ENCODE results near the gene SLC9B2. TPM values are rescaled to one million over a fixed set of nuclear protein-coding genes. Genes with fewer than 3 reads are reported as not detected.

SLC9B2 gene
- total RNA-seq, 2 experiments from 2014 or later = 21.1 to 21.7 TPM

GRCh38 chr4:103097112-103097511 lies 20.6 kb upstream of the SLC9B2 start:
- H3K36me3 Mint-ChIP-seq (ENCODE audit: low read depth) = peaks cover 13% of the 10 kb centered on the region
- Histone ChIP-seq H3K4me3 (ENCODE audit: low read length) (no peak overlapping the region), H3K27ac (ENCODE audit: low read depth in 1 of 2, low read length in 2 of 2) (no peak overlapping the region), H3K4me1 (ENCODE audit: insufficient read depth, low read length) (peaks cover 14% of the 10 kb centered on the region), H3K36me3 (ENCODE audit: insufficient read depth, low read length) (peaks cover 5% of the 10 kb centered on the region), H3K9me3 (ENCODE audit: control insufficient read depth in 1 of 2, insufficient read depth in 1 of 2, low read length in 2 of 2) (no peaks in the 10 kb centered on the region), H3K27me3 (ENCODE audit: control insufficient read depth in 1 of 2, insufficient read depth in 2 of 2, low read length in 2 of 2) (no peaks in the 10 kb centered on the region)
- peaks cover 42% of the 10 kb centered on the region for H3K4me1 Mint-ChIP-seq (ENCODE audit: low read depth)
- H3K9me3 Mint-ChIP-seq = no peaks in the 10 kb centered on the region
- DNase-seq (no peak), ATAC-seq (ENCODE audit: poor library complexity) (no peak)
- ChIA-PET CTCF (interaction anchor here (0.7 kb wide), 1 partner anchor 51 kb away, joined by 5 read pairs; no protein-coding TSS in a partner anchor), POLR2A (no interaction called here)
- intact Hi-C loops (cut with DNase I, micrococcal nuclease) = loop anchor here (5.0 to 10.0 kb wide), 6 partner anchors 75 to 750 kb away; partner anchors contain the start of genes CISD2 (in 1 of the 2) and SLC39A8 (in 1 of the 2)
- no peak overlapping the region for H3K4me3 Mint-ChIP-seq
- H3K27ac Mint-ChIP-seq = no peak overlapping the region
- no peak for TF ChIP-seq CTCF (IDR thresholded peaks at IDR 0.05)
- H3K27me3 Mint-ChIP-seq = no peaks in the 10 kb centered on the region

GRCh38 chr4:103095080-103095479 lies 18.5 kb upstream of the SLC9B2 start:
- intact Hi-C loops (cut with DNase I, micrococcal nuclease) = loop anchor here (5.0 to 10.0 kb wide), 6 partner anchors 73 to 748 kb away; partner anchors contain the start of genes CISD2 (in 1 of the 2) and SLC39A8 (in 1 of the 2)
- no peak for DNase-seq
- Histone ChIP-seq H3K27ac (ENCODE audit: low read depth in 1 of 2, low read length in 2 of 2) (no peak overlapping the region), H3K36me3 (ENCODE audit: insufficient read depth, low read length) (peaks cover 14% of the 10 kb centered on the region), H3K4me1 (ENCODE audit: insufficient read depth, low read length) (peaks cover 14% of the 10 kb centered on the region), H3K4me3 (ENCODE audit: low read length) (no peak overlapping the region), H3K9me3 (ENCODE audit: control insufficient read depth in 1 of 2, insufficient read depth in 1 of 2, low read length in 2 of 2) (no peaks in the 10 kb centered on the region), H3K27me3 (ENCODE audit: control insufficient read depth in 1 of 2, insufficient read depth in 2 of 2, low read length in 2 of 2) (no peaks in the 10 kb centered on the region)
- H3K27ac Mint-ChIP-seq = no peak overlapping the region
- H3K9me3 Mint-ChIP-seq = no peaks in the 10 kb centered on the region
- H3K27me3 Mint-ChIP-seq = no peaks in the 10 kb centered on the region
- CTCF ChIA-PET = interaction anchor here (0.7 to 2.1 kb wide), 2 partner anchors 256 to 267 kb away, joined by 5 to 7 read pairs; no protein-coding TSS in a partner anchor
- no peak for ATAC-seq (ENCODE audit: poor library complexity)
- peaks cover 31% of the 10 kb centered on the region for H3K36me3 Mint-ChIP-seq (ENCODE audit: low read depth)
- TF ChIP-seq CTCF (IDR thresholded peaks at IDR 0.05) = no peak
- POLR2A ChIA-PET = interaction anchor here (1.1 kb wide), 1 partner anchor 45 kb away, joined by 3 read pairs; no protein-coding TSS in a partner anchor
- no peak overlapping the region for H3K4me3 Mint-ChIP-seq
- H3K4me1 Mint-ChIP-seq (ENCODE audit: low read depth) = peaks cover 46% of the 10 kb centered on the region

GRCh38 chr4:103092245-103092644 lies 15.7 kb upstream of the SLC9B2 start:
- Histone ChIP-seq H3K9me3 (ENCODE audit: control insufficient read depth in 1 of 2, insufficient read depth in 1 of 2, low read length in 2 of 2) (no peaks in the 10 kb centered on the region), H3K4me3 (ENCODE audit: low read length) (no peak overlapping the region), H3K36me3 (ENCODE audit: insufficient read depth, low read length) (peaks cover 31% of the 10 kb centered on the region), H3K4me1 (ENCODE audit: insufficient read depth, low read length) (no peaks in the 10 kb centered on the region), H3K27ac (ENCODE audit: low read depth in 1 of 2, low read length in 2 of 2) (no peak overlapping the region), H3K27me3 (ENCODE audit: control insufficient read depth in 1 of 2, insufficient read depth in 2 of 2, low read length in 2 of 2) (no peaks in the 10 kb centered on the region)
- no peak for ATAC-seq (ENCODE audit: poor library complexity)
- H3K27ac Mint-ChIP-seq = no peak overlapping the region
- H3K9me3 Mint-ChIP-seq = no peaks in the 10 kb centered on the region
- intact Hi-C loops (cut with DNase I, micrococcal nuclease) = loop anchor here in 1 of 2 experiments (5.0 to 10.0 kb wide), 3 partner anchors 227 to 645 kb away; partner anchors contain the start of gene CISD2
- peaks cover 57% of the 10 kb centered on the region for H3K36me3 Mint-ChIP-seq (ENCODE audit: low read depth)
- H3K4me3 Mint-ChIP-seq = no peak overlapping the region
- peak in 1 of 14 experiments; percentile 6 for DNase-seq
- TF ChIP-seq CTCF (IDR thresholded peaks at IDR 0.05) = no peak
- POLR2A ChIA-PET = interaction anchor here (2.5 kb wide), 1 partner anchor 15 kb away, joined by 9 read pairs; the partner anchor contains the start of gene SLC9B2
- CTCF ChIA-PET = interaction anchor here (0.9 to 3.9 kb wide), 7 partner anchors 8 to 49 kb away, joined by 3 to 14 read pairs (median 4); partner anchors contain the start of genes BDH2 and SLC9B2
- H3K4me1 Mint-ChIP-seq (ENCODE audit: low read depth) = peaks cover 20% of the 10 kb centered on the region
- no peaks in the 10 kb centered on the region for H3K27me3 Mint-ChIP-seq

Data from CD4-positive, alpha-beta T cell (primary cell).